ENCODE data around the gene KCNC1. TPM values are rescaled to one million over a fixed set of nuclear protein-coding genes. Genes with fewer than 3 reads are reported as not detected.

KCNC1 gene
- total RNA-seq, 1 donor from 2014 or later, result 0.20 TPM

GRCh38 chr11:17730137-17730536 is 4.4 kb upstream of the KCNC1 start:
- peaks cover 4% of the 10 kb centered on the region for H3K4me1 Mint-ChIP-seq (ENCODE audit: low read depth)
- no peak overlapping the region for H3K4me3 Mint-ChIP-seq (ENCODE audit: unreplicated experiment)
- H3K27ac Mint-ChIP-seq (ENCODE audit: unreplicated experiment), result no peak overlapping the region
- H3K9me3 Mint-ChIP-seq (ENCODE audit: low read depth), result no peaks in the 10 kb centered on the region
- peaks cover 47% of the 10 kb centered on the region for H3K27me3 Mint-ChIP-seq (ENCODE audit: low read depth)
- no peak for DNase-seq (ENCODE audit: low spot score)
- H3K36me3 Mint-ChIP-seq (ENCODE audit: low read depth), result no peaks in the 10 kb centered on the region
- no peak for TF ChIP-seq CTCF (IDR thresholded peaks at IDR 0.05)

GRCh38 chr11:17730608-17731462 is 3.7 kb upstream of the KCNC1 start:
- peak; percentile 90 for TF ChIP-seq CTCF (IDR thresholded peaks at IDR 0.05)
- peaks cover 42% of the 10 kb centered on the region for H3K27me3 Mint-ChIP-seq (ENCODE audit: low read depth)
- no peaks in the 10 kb centered on the region for H3K9me3 Mint-ChIP-seq (ENCODE audit: low read depth)

GRCh38 chr11:17733261-17733660 is 1.3 kb upstream of the KCNC1 start:
- peaks cover 35% of the 10 kb centered on the region for H3K27me3 Mint-ChIP-seq (ENCODE audit: low read depth)
- no peak for DNase-seq (ENCODE audit: low spot score)
- no peaks in the 10 kb centered on the region for H3K9me3 Mint-ChIP-seq (ENCODE audit: low read depth)
- no peak overlapping the region for H3K4me3 Mint-ChIP-seq (ENCODE audit: unreplicated experiment)
- H3K27ac Mint-ChIP-seq (ENCODE audit: unreplicated experiment), result no peak overlapping the region
- no peak for TF ChIP-seq CTCF (IDR thresholded peaks at IDR 0.05)
- peaks cover 4% of the 10 kb centered on the region for H3K4me1 Mint-ChIP-seq (ENCODE audit: low read depth)
- no peaks in the 10 kb centered on the region for H3K36me3 Mint-ChIP-seq (ENCODE audit: low read depth)

More at GRCh38 chr11:17730608-17731462, 3.7 kb upstream of the KCNC1 start:
- H3K4me3 Mint-ChIP-seq (ENCODE audit: unreplicated experiment), result no peak overlapping the region
- no peak overlapping the region for H3K27ac Mint-ChIP-seq (ENCODE audit: unreplicated experiment)
- H3K36me3 Mint-ChIP-seq (ENCODE audit: low read depth), result no peaks in the 10 kb centered on the region
- H3K4me1 Mint-ChIP-seq (ENCODE audit: low read depth), result peaks cover 4% of the 10 kb centered on the region
- DNase-seq (ENCODE audit: low spot score), result no peak

- DNase-seq (ENCODE audit: low spot score), result peak; percentile 94
- H3K27me3 Mint-ChIP-seq (ENCODE audit: low read depth), result peaks cover 24% of the 10 kb centered on the region
- H3K9me3 Mint-ChIP-seq (ENCODE audit: low read depth), result no peaks in the 10 kb centered on the region
- TF ChIP-seq CTCF (IDR thresholded peaks at IDR 0.05), result no peak
- peak overlapping the region; percentile 65 for H3K4me3 Mint-ChIP-seq (ENCODE audit: unreplicated experiment)
- no peaks in the 10 kb centered on the region for H3K36me3 Mint-ChIP-seq (ENCODE audit: low read depth)
- peaks cover 4% of the 10 kb centered on the region for H3K4me1 Mint-ChIP-seq (ENCODE audit: low read depth)
- no peak overlapping the region for H3K27ac Mint-ChIP-seq (ENCODE audit: unreplicated experiment)
These were observed 621 bp downstream of the KCNC1 start for GRCh38 chr11:17734986-17735817.

- DNase-seq (ENCODE audit: low spot score), result no peak
- no peaks in the 10 kb centered on the region for H3K36me3 Mint-ChIP-seq (ENCODE audit: low read depth)
- peak; percentile 63 for TF ChIP-seq CTCF (IDR thresholded peaks at IDR 0.05)
- H3K9me3 Mint-ChIP-seq (ENCODE audit: low read depth), result no peaks in the 10 kb centered on the region
- peaks cover 24% of the 10 kb centered on the region for H3K27me3 Mint-ChIP-seq (ENCODE audit: low read depth)
- H3K27ac Mint-ChIP-seq (ENCODE audit: unreplicated experiment), result no peak overlapping the region
- H3K4me1 Mint-ChIP-seq (ENCODE audit: low read depth), result peaks cover 4% of the 10 kb centered on the region
- H3K4me3 Mint-ChIP-seq (ENCODE audit: unreplicated experiment), result no peak overlapping the region
These were observed 1.4 kb downstream of the KCNC1 start for GRCh38 chr11:17735818-17736578.

All from chondrocyte (in vitro differentiated cells).